Activated CD4-positive, alpha-beta T cell treated with anti-CD3 and anti-CD28 coated beads, Interleukin-2, amount 50 U/mL, for 48 hours (primary cell): ENCODE data around the gene CAMK2D.

Source experiments
- DNase-seq, 2 experiments: peaks; one replicate each; pipeline ENCODE4 v3.0.0-alpha.2; 2020

CAMK2D gene

GRCh38 chr4:113635739-113636437 is 125.7 kb downstream of the CAMK2D start:
- DNase-seq, result no peak

GRCh38 chr4:113634081-113634969 is 127.2 kb downstream of the CAMK2D start:
- DNase-seq, result no peak

GRCh38 chr4:113633467-113633866 is 128.1 kb downstream of the CAMK2D start:
- DNase-seq, result no peak

- DNase-seq, result no peak
Observed at GRCh38 chr4:113628711-113629110, 132.8 kb downstream of the CAMK2D start.

GRCh38 chr4:113627321-113627720 is 134.2 kb downstream of the CAMK2D start:
- no peak for DNase-seq

- DNase-seq, result no peak
Observed at GRCh38 chr4:113625902-113626301, 135.6 kb downstream of the CAMK2D start.

GRCh38 chr4:113623274-113623894 is 138.2 kb downstream of the CAMK2D start:
- no peak for DNase-seq

- no peak for DNase-seq
Observed at GRCh38 chr4:113621633-113622032, 139.9 kb downstream of the CAMK2D start.

- DNase-seq, result no peak
Observed at GRCh38 chr4:113620032-113620431, 141.5 kb downstream of the CAMK2D start.

- DNase-seq, result no peak
Observed at GRCh38 chr4:113619526-113619925, 142.0 kb downstream of the CAMK2D start.

- no peak for DNase-seq
Observed at GRCh38 chr4:113618205-113618604, 143.3 kb downstream of the CAMK2D start.

- no peak for DNase-seq
Observed at GRCh38 chr4:113617195-113617594, 144.3 kb downstream of the CAMK2D start.

- DNase-seq, result no peak
Observed at GRCh38 chr4:113616443-113616842, 145.1 kb downstream of the CAMK2D start.

- DNase-seq, result no peak
Observed at GRCh38 chr4:113614414-113614813, 147.1 kb downstream of the CAMK2D start.

- no peak for DNase-seq
Observed at GRCh38 chr4:113613503-113613902, 148.0 kb downstream of the CAMK2D start.

- no peak for DNase-seq
Observed at GRCh38 chr4:113610537-113610936, 151.0 kb downstream of the CAMK2D start.

- no peak for DNase-seq
Observed at GRCh38 chr4:113607998-113608397, 153.5 kb downstream of the CAMK2D start.

- DNase-seq, result no peak
Observed at GRCh38 chr4:113607147-113607720, 154.3 kb downstream of the CAMK2D start.

GRCh38 chr4:113604955-113605354 is 156.6 kb downstream of the CAMK2D start:
- no peak for DNase-seq

GRCh38 chr4:113603911-113604310 is 157.6 kb downstream of the CAMK2D start:
- no peak for DNase-seq

- DNase-seq, result no peak
Observed at GRCh38 chr4:113602646-113603228, 158.8 kb downstream of the CAMK2D start.

GRCh38 chr4:113601636-113602035 is 159.9 kb downstream of the CAMK2D start:
- no peak for DNase-seq

GRCh38 chr4:113596396-113596795 is 165.1 kb downstream of the CAMK2D start:
- no peak for DNase-seq
